Measurements from ENCODE around the gene GHR.

GHR gene

DNA sequence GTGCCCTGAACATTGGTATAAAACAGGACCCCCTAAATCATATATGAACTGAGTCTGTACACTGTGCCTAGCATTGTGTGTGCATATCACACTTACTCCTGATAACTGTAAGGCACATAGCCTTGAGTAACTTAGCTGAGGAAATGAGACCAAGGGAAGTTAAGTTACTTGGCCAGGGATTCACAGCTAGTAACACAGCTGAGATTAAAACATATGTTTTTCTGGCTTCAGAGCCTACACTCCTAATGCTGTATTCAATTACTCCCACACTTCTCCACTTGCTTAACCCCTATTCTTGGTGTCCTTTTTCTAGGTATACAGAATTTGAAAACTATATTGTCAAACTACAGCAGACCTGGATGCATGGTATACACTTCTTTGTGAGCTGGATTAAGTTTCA, 12.8 kb downstream of the GHR start:
- Histone ChIP-seq H3K4me3 (ENCODE audit: low read depth, low read length) (no peak overlapping the region), H3K36me3 (ENCODE audit: control insufficient read depth in 2 of 2, insufficient read depth in 1 of 2, low read length in 2 of 2) (no peaks in the 10 kb centered on the region), H3K27ac (ENCODE audit: extremely low read depth, low read depth, low read length) (no peak overlapping the region), H3K9me3 (ENCODE audit: control insufficient read depth, insufficient read depth, low read depth, low read length) (no peaks in the 10 kb centered on the region), H3K4me1 (ENCODE audit: control insufficient read depth, insufficient read depth, low read length) (no peaks in the 10 kb centered on the region; the same call in 1 of the 2 replicates)
- CTCF ChIA-PET: no interaction called here
- POLR2A ChIA-PET: no interaction called here
- TF ChIP-seq ZIC2 (tag by site-specific recombination; IDR thresholded peaks at IDR 0.05): no peak
- TF ChIP-seq, protein P1, sequence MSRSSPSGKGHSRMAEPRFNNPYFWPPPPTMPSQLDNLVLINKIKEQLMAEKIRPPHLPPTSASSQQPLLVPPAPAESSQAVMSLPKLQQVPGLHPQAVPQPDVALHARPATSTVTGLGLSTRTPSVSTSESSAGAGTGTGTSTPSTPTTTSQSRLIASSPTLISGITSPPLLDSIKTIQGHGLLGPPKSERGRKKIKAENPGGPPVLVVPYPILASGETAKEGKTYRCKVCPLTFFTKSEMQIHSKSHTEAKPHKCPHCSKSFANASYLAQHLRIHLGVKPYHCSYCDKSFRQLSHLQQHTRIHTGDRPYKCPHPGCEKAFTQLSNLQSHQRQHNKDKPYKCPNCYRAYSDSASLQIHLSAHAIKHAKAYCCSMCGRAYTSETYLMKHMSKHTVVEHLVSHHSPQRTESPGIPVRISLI (tag by site-specific recombination; IDR thresholded peaks at IDR 0.05): no peak
- TF ChIP-seq MEIS1 (CRISPR knock-in tag; IDR thresholded peaks at IDR 0.05; ENCODE audit: borderline replicate concordance): no peak
- no peak for TF ChIP-seq ZNF114 (tag by site-specific recombination; IDR thresholded peaks at IDR 0.05)
- TF ChIP-seq, protein P2, sequence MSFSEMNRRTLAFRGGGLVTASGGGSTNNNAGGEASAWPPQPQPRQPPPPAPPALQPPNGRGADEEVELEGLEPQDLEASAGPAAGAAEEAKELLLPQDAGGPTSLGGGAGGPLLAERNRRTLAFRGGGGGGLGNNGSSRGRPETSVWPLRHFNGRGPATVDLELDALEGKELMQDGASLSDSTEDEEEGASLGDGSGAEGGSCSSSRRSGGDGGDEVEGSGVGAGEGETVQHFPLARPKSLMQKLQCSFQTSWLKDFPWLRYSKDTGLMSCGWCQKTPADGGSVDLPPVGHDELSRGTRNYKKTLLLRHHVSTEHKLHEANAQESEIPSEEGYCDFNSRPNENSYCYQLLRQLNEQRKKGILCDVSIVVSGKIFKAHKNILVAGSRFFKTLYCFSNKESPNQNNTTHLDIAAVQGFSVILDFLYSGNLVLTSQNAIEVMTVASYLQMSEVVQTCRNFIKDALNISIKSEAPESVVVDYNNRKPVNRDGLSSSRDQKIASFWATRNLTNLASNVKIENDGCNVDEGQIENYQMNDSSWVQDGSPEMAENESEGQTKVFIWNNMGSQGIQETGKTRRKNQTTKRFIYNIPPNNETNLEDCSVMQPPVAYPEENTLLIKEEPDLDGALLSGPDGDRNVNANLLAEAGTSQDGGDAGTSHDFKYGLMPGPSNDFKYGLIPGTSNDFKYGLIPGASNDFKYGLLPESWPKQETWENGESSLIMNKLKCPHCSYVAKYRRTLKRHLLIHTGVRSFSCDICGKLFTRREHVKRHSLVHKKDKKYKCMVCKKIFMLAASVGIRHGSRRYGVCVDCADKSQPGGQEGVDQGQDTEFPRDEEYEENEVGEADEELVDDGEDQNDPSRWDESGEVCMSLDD (tag by site-specific recombination; IDR thresholded peaks at IDR 0.05): no peak
- TF ChIP-seq ZNF302 (tag by site-specific recombination; IDR thresholded peaks at IDR 0.05; ENCODE audit: low read depth): no peak

DNA sequence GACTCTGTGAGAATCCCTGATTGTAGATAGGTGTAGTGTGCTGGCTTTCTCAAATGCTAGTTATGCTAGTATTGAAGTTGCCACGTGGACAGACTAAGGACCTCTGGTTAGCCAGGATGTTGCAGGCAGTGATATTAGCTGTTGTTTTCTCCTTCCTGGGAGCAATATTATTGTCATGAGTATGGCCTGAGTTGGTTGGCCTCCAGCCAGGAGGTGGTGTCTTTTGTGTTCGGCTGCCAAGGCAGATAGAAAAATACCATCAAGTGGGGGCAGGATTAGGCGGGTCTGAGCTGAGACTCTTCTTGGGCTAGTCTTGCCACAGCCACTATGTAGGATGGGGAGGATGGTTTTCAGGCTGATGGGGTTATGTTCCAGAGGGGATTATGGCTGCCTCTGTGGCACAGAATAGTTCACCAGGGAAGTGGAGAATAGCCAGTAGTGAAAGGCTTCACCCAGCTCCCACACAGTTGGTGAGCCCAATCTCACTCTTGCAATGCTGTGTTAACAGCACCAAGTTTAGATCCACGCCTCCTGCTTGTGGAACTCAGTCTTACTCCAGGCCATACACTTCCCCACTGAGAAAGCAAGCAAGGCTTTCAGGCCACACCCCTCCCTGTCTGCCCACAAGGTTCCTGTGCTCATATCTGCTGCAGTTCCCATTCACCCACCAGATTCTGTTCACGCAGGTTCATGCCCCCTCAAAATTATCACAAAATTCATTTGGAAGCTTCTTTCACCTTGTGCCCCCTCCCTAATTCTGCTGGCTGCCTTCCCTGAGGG, 31.2 kb downstream of the GHR start:
- H3K4me1 ChIP-seq (ENCODE audit: control insufficient read depth, insufficient read depth, low read length): no peaks in the 10 kb centered on the region
- no peaks in the 10 kb centered on the region for H3K36me3 ChIP-seq (ENCODE audit: control insufficient read depth in 2 of 2, insufficient read depth in 1 of 2, low read length in 2 of 2)
- CTCF ChIA-PET: interaction anchor here (1.0 kb wide), 1 partner anchor 13 kb away, joined by 3 read pairs; no protein-coding TSS in a partner anchor
- H3K27ac ChIP-seq (ENCODE audit: extremely low read depth, low read depth, low read length): no peak overlapping the region
- H3K4me3 ChIP-seq (ENCODE audit: low read depth, low read length): no peak overlapping the region
- POLR2A ChIA-PET: no interaction called here
- H3K9me3 ChIP-seq (ENCODE audit: control insufficient read depth, insufficient read depth, low read depth, low read length): no peaks in the 10 kb centered on the region
- TF ChIP-seq ZNF501 (tag by site-specific recombination; IDR thresholded peaks at IDR 0.05): no peak
- no peak for TF ChIP-seq ZBTB17 (tag by site-specific recombination; IDR thresholded peaks at IDR 0.05)
- TF ChIP-seq, protein P3, sequence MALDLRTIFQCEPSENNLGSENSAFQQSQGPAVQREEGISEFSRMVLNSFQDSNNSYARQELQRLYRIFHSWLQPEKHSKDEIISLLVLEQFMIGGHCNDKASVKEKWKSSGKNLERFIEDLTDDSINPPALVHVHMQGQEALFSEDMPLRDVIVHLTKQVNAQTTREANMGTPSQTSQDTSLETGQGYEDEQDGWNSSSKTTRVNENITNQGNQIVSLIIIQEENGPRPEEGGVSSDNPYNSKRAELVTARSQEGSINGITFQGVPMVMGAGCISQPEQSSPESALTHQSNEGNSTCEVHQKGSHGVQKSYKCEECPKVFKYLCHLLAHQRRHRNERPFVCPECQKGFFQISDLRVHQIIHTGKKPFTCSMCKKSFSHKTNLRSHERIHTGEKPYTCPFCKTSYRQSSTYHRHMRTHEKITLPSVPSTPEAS (tag by site-specific recombination; IDR thresholded peaks at IDR 0.05): no peak
- TF ChIP-seq, protein P1 (tag by site-specific recombination; IDR thresholded peaks at IDR 0.05): no peak
- TF ChIP-seq, protein P4, sequence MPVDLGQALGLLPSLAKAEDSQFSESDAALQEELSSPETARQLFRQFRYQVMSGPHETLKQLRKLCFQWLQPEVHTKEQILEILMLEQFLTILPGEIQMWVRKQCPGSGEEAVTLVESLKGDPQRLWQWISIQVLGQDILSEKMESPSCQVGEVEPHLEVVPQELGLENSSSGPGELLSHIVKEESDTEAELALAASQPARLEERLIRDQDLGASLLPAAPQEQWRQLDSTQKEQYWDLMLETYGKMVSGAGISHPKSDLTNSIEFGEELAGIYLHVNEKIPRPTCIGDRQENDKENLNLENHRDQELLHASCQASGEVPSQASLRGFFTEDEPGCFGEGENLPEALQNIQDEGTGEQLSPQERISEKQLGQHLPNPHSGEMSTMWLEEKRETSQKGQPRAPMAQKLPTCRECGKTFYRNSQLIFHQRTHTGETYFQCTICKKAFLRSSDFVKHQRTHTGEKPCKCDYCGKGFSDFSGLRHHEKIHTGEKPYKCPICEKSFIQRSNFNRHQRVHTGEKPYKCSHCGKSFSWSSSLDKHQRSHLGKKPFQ (tag by site-specific recombination; IDR thresholded peaks at IDR 0.05): no peak
- TF ChIP-seq ZNF16 (tag by site-specific recombination; IDR thresholded peaks at IDR 0.05; ENCODE audit: low read depth): no peak
- no peak for TF ChIP-seq ZNF391 (tag by site-specific recombination; IDR thresholded peaks at IDR 0.05; ENCODE audit: borderline replicate concordance, low read depth)
- no peak for TF ChIP-seq ZNF529 (tag by site-specific recombination; IDR thresholded peaks at IDR 0.05; ENCODE audit: insufficient replicate concordance)
- TF ChIP-seq, protein P5, sequence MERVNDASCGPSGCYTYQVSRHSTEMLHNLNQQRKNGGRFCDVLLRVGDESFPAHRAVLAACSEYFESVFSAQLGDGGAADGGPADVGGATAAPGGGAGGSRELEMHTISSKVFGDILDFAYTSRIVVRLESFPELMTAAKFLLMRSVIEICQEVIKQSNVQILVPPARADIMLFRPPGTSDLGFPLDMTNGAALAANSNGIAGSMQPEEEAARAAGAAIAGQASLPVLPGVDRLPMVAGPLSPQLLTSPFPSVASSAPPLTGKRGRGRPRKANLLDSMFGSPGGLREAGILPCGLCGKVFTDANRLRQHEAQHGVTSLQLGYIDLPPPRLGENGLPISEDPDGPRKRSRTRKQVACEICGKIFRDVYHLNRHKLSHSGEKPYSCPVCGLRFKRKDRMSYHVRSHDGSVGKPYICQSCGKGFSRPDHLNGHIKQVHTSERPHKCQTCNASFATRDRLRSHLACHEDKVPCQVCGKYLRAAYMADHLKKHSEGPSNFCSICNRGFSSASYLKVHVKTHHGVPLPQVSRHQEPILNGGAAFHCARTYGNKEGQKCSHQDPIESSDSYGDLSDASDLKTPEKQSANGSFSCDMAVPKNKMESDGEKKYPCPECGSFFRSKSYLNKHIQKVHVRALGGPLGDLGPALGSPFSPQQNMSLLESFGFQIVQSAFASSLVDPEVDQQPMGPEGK (tag by site-specific recombination; IDR thresholded peaks at IDR 0.05): no peak
- TF ChIP-seq, protein P6, sequence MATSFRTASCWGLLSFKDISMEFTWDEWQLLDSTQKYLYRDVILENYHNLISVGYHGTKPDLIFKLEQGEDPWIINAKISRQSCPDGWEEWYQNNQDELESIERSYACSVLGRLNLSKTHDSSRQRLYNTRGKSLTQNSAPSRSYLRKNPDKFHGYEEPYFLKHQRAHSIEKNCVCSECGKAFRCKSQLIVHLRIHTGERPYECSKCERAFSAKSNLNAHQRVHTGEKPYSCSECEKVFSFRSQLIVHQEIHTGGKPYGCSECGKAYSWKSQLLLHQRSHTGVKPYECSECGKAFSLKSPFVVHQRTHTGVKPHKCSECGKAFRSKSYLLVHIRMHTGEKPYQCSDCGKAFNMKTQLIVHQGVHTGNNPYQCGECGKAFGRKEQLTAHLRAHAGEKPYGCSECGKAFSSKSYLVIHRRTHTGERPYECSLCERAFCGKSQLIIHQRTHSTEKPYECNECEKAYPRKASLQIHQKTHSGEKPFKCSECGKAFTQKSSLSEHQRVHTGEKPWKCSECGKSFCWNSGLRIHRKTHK (tag by site-specific recombination; IDR thresholded peaks at IDR 0.05): no peak
- TF ChIP-seq, protein P7, sequence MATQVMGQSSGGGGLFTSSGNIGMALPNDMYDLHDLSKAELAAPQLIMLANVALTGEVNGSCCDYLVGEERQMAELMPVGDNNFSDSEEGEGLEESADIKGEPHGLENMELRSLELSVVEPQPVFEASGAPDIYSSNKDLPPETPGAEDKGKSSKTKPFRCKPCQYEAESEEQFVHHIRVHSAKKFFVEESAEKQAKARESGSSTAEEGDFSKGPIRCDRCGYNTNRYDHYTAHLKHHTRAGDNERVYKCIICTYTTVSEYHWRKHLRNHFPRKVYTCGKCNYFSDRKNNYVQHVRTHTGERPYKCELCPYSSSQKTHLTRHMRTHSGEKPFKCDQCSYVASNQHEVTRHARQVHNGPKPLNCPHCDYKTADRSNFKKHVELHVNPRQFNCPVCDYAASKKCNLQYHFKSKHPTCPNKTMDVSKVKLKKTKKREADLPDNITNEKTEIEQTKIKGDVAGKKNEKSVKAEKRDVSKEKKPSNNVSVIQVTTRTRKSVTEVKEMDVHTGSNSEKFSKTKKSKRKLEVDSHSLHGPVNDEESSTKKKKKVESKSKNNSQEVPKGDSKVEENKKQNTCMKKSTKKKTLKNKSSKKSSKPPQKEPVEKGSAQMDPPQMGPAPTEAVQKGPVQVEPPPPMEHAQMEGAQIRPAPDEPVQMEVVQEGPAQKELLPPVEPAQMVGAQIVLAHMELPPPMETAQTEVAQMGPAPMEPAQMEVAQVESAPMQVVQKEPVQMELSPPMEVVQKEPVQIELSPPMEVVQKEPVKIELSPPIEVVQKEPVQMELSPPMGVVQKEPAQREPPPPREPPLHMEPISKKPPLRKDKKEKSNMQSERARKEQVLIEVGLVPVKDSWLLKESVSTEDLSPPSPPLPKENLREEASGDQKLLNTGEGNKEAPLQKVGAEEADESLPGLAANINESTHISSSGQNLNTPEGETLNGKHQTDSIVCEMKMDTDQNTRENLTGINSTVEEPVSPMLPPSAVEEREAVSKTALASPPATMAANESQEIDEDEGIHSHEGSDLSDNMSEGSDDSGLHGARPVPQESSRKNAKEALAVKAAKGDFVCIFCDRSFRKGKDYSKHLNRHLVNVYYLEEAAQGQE (tag by site-specific recombination; IDR thresholded peaks at IDR 0.05): no peak
